Nephron (organoid): ENCODE results near the gene GYG2.

Source experiments
- H3K27ac Mint-ChIP-seq, 3 experiments: 2 replicates each; pipeline ENCODE4 v1.8.0; 2020; ENCODE audit warnings: mixed read lengths in 3 of 3, mild to moderate bottlenecking in 2 of 3, moderate library complexity in 1 of 3
- H3K27me3 Mint-ChIP-seq: 2 replicates; pipeline ENCODE4 v1.8.0; 2021; ENCODE audit warnings: low read depth, mild to moderate bottlenecking, moderate library complexity, mixed read lengths
- H3K36me3 Mint-ChIP-seq: 2 replicates; pipeline ENCODE4 v1.8.0; 2020; ENCODE audit warnings: low read depth, mixed read lengths
- H3K4me1 Mint-ChIP-seq: 2 replicates; pipeline ENCODE4 v1.8.0; 2020; ENCODE audit warnings: mixed read lengths
- H3K4me3 Mint-ChIP-seq, 3 experiments: 2 replicates each; pipeline ENCODE4 v1.8.0; 2020; ENCODE audit warnings: mild to moderate bottlenecking in 3 of 3, mixed read lengths in 3 of 3, moderate library complexity in 2 of 3
- H3K9me3 Mint-ChIP-seq: 2 replicates; pipeline ENCODE4 v1.8.0; 2020; ENCODE audit warnings: mixed read lengths
- TF ChIP-seq, protein P1 (sequence below), 3 experiments: fragments of 200-600 bp; sonication (generic); IDR thresholded peaks; one replicate each; pipeline ENCODE4 v1.5.0; 2021; ENCODE audit warnings: antibody characterized with exemption in 3 of 3; ENCODE audit not compliant: unreplicated experiment in 3 of 3

GYG2 gene

DNA sequence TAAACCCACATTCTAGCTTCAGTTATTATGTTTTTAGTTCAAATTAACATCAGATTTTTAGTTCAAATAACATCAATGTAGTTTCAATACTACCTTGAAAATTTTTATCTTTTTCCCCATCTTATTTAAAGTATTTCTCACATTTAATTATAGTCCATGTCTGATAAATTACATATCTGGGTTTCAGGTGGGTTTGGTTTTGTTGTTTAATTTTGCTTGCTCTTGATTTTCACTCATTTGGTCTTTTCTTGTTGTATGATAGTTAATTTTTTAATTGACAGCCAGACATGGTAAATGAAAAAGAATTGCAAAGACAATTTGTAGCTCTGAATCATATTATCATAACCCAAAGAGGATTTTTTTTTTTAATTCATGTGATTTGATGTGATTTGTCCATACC, 41.9 kb downstream of the GYG2 start:
- H3K27me3 Mint-ChIP-seq: no peaks in the 10 kb centered on the region
- H3K9me3 Mint-ChIP-seq: peaks cover 38% of the 10 kb centered on the region
- peaks cover 5% of the 10 kb centered on the region for H3K4me1 Mint-ChIP-seq
- no peak overlapping the region for H3K27ac Mint-ChIP-seq
- TF ChIP-seq, protein P1, sequence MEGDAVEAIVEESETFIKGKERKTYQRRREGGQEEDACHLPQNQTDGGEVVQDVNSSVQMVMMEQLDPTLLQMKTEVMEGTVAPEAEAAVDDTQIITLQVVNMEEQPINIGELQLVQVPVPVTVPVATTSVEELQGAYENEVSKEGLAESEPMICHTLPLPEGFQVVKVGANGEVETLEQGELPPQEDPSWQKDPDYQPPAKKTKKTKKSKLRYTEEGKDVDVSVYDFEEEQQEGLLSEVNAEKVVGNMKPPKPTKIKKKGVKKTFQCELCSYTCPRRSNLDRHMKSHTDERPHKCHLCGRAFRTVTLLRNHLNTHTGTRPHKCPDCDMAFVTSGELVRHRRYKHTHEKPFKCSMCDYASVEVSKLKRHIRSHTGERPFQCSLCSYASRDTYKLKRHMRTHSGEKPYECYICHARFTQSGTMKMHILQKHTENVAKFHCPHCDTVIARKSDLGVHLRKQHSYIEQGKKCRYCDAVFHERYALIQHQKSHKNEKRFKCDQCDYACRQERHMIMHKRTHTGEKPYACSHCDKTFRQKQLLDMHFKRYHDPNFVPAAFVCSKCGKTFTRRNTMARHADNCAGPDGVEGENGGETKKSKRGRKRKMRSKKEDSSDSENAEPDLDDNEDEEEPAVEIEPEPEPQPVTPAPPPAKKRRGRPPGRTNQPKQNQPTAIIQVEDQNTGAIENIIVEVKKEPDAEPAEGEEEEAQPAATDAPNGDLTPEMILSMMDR (IDR thresholded peaks at IDR 0.05; ENCODE audit: unreplicated experiment in 3 of 3): no peak
- H3K36me3 Mint-ChIP-seq: peaks cover 93% of the 10 kb centered on the region
- no peak overlapping the region for H3K4me3 Mint-ChIP-seq

DNA sequence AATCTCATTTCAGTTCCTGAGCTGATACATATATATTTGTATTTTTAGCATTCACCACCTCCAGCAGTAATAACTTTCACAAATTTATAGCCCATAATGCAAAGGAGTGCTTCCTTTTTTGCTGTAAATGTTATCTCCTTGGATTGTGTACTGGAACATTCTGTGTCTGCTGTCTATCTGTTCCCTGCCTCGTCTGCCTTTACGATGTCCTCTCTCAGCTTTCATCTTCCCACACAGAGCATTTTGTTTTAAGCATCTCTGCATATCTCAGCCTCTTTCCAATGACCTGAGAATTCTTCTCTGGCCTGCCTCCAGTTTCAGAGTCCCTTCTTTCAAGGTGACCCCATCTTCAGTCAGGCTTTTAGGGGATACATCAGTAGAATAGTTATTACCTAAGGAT, 43.1 kb downstream of the GYG2 start:
- Mint-ChIP-seq H3K36me3 (peaks cover 90% of the 10 kb centered on the region), H3K27me3 (no peaks in the 10 kb centered on the region), H3K27ac (peak overlapping the region in 1 of 3 experiments; percentile 18), H3K4me3 (no peak overlapping the region), H3K4me1 (peaks cover 5% of the 10 kb centered on the region), H3K9me3 (peaks cover 40% of the 10 kb centered on the region)
- TF ChIP-seq, protein P1 (IDR thresholded peaks at IDR 0.05; ENCODE audit: unreplicated experiment in 3 of 3): no peak

DNA sequence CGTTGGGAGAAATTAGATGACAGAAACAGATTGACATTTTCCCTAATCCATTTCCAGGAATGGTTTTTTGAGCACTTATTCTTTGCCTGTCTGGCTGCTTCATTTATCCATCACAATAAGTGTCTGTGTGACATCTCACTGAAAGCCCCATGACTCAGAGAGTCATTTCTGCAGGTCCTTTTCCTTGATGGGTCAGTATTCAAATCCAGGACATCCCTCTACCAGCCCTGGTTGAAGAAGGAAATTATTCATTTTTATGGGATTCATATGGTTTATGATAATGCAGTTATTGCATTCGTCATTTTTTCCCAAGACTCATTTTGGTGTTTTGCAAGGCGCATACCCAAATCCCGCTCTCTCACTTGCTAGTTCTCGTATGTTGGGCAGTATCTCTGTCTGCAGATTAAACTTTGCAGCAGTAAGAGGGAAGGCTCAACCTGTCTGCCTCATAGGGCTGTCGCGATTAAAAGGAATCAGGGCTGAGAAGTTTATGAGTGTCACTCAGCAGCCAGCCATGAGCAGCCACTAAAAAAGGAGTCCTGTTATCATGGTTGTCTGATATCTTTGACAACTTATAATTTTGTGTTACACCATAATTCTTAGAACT, 44.0 kb downstream of the GYG2 start:
- TF ChIP-seq, protein P1 (IDR thresholded peaks at IDR 0.05; ENCODE audit: unreplicated experiment in 3 of 3): no peak
- Mint-ChIP-seq H3K27me3 (no peaks in the 10 kb centered on the region), H3K27ac (no peak overlapping the region), H3K4me3 (no peak overlapping the region), H3K9me3 (peaks cover 36% of the 10 kb centered on the region), H3K36me3 (peaks cover 90% of the 10 kb centered on the region), H3K4me1 (peaks cover 5% of the 10 kb centered on the region)

DNA sequence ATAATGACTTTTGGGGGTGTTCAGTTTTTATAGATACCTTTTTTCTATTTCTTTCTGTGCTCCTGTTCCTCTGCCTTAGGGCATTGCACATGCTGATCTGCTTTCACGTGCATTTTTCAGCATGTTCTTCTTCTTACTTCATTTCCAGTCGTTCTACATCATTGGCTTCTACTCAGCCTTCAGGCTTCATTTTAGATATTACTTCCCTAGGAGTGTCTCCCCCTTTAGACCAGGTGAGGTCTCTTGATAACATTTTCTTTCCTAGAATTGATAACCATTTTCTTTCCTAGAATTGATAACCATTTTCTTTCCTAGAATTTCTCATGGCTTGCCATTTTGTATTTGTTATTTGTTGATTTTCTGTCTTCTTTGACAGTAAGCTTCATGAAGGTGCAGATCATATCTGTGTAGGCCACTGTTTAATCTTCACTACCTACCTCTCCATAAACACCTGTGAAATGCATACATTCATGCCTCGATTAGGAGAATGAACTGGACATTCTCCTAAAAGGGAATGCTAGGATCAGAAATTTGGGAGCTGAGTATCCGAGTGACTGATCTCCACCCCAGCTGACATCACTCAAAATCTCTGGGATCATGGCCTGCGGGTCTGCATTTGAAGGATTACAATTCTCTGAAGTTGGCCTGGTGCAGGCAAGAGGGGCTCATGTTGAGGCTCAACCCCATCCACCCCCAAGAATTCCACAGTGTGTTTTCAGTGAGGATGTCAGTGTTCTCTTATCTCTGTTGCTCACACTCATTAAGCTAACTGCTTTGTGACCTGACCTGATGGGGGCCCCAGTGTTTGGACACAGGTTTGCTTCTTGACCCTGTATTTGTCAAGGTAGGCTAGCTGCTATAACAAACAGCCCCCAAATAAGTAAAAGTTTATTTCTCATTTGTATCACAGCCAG, 45.7 kb downstream of the GYG2 start:
- Mint-ChIP-seq H3K27ac (no peak overlapping the region), H3K36me3 (peaks cover 79% of the 10 kb centered on the region), H3K4me1 (peaks cover 5% of the 10 kb centered on the region), H3K9me3 (peaks cover 30% of the 10 kb centered on the region), H3K27me3 (no peaks in the 10 kb centered on the region), H3K4me3 (no peak overlapping the region)
- TF ChIP-seq, protein P1 (IDR thresholded peaks at IDR 0.05; ENCODE audit: unreplicated experiment in 3 of 3): no peak

DNA sequence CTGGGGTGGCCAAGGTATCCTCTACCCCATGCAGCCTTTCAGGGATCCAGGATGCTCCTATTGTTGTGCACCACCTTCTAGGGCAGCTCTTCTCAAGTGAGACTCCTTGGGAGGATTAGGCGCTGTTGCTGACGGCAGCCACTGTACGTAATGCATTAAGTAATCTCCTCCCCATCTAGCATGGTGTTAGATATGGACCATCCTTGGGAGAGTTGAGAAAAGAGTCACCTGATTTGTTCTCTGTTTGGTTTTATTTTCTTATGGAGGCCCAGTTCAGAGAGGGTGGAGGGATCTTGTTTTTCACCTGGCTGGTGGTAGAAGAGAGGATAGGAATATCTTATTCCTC, 46.4 kb downstream of the GYG2 start:
- Mint-ChIP-seq H3K36me3 (peaks cover 79% of the 10 kb centered on the region), H3K4me1 (peaks cover 5% of the 10 kb centered on the region), H3K4me3 (no peak overlapping the region), H3K9me3 (peaks cover 26% of the 10 kb centered on the region), H3K27ac (no peak overlapping the region), H3K27me3 (no peaks in the 10 kb centered on the region)
- TF ChIP-seq, protein P1 (IDR thresholded peaks at IDR 0.05; ENCODE audit: unreplicated experiment in 3 of 3): no peak
